Measurements from ENCODE around the gene GCC2.
"Not testable (repeated sequence)": the region's sequence is repeated elsewhere in the genome, so short reads cannot be mapped to it uniquely, and the experiment has no call there.

GCC2 gene

DNA sequence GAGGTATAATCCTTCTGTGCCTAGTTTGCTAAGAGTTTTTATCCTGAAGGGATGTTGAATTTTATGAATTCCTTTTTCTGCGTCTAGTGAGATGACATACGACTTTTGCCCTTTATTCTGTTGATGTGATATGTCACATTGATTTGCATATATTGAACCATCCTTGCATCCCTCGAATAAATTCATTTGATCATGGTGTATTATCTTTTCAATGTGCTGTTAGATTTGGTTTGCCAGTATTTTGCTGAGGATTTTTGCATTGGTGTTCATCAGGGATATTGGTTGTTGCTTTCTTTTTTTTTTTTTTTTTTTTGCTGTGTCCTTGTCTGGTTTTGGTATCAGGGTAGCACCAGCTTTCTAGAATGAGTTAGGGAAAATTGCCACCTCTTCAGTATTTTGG is 9.1 kb downstream of the GCC2 start:
- DNase-seq (no peak), ATAC-seq (no peak)
- Mint-ChIP-seq H3K9me3 (peaks cover 23 to 24% of the 10 kb centered on the region in 2 donors), H3K27ac (no peak overlapping the region), H3K4me3 (peak overlapping the region in 1 of 2 donors; percentile 45), H3K27me3 (no peaks in the 10 kb centered on the region), H3K4me1 (peaks cover 55% of the 10 kb centered on the region)

DNA sequence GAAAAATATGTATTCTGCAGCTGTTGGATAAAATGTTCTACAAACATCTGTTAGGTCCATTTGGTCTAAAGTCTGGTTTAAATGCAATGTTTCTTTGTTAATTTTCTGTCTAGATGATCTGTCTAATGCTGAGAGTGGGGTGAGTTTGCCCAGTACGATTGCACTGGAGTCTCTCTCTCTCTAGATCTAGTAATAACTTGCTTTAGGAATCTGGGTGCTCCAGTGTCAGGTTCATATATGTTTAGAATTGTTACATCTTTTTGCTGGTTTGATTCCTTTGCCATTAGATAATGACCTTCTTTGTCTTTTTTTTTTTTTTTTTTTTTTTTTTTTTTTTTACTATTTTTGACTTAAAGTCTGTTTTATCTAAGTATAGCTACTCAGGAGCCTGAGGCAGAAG is 10.4 kb downstream of the GCC2 start:
- Mint-ChIP-seq H3K27me3 (no peaks in the 10 kb centered on the region), H3K9me3 (peaks cover 25 to 27% of the 10 kb centered on the region in 2 donors), H3K4me1 (peaks cover 63% of the 10 kb centered on the region), H3K4me3 (no peak overlapping the region), H3K27ac (no peak overlapping the region)
- no peak for DNase-seq
- ATAC-seq = no peak

DNA sequence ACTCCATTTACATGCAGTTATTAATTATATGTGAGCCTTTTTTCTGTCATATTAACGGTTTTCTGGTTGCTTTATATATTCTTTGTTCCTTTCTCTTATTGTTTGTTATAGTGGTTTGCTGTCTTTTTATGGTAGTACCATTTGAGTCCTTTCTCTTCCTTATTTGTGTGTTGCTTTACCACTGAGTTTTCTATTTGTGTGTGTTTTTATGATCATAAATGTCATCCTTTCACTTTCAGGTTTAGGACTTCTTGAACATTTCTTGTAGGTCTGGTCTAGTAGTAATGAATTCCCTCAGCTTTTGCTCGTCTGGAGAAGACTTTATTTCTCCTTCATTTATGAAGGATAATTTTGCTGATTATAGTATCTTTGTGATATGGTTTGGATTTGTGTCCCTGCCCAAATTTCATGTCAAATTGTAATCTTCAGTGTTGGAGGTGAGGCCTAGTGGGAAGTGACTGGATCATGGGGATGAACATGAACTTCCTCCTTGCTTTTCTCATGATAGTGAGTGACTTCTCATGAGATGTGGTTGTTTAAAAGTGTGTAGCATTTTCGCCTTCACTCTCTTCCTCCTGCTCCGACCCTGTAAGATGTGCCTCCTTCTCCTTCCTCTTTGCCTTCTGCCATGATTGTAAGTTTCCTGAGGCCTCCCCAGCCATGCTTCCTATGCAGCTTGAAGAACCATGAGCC is 11.5 kb downstream of the GCC2 start:
- Mint-ChIP-seq H3K4me1 (peaks cover 70% of the 10 kb centered on the region), H3K27me3 (no peaks in the 10 kb centered on the region), H3K9me3 (peaks cover 25 to 27% of the 10 kb centered on the region in 2 donors), H3K4me3 (peak overlapping the region in 1 of 2 donors; percentile 1), H3K27ac (peak overlapping the region in 1 of 2 donors; percentile 4)
- DNase-seq (no peak), ATAC-seq (no peak)

DNA sequence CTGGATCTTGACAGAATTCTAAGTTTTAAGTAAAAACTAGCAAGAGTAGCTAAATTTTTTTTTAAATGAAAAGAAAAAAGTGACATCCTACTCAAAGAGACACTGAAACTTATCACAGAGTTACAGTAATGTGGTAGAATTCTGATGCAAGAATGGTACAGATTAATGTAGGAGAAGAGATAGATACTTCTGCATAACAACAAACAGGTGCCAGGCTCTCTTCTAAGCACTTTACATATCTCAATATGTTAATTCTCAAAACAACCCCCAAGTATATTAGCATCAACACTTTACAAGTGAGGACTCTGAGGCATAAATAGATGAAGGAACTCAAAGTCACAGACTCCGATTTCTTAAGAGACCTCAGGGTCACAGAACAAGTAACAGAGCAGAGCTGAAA is 28.1 kb downstream of the GCC2 start:
- Mint-ChIP-seq H3K27me3 (no peaks in the 10 kb centered on the region), H3K9me3 (no peaks in the 10 kb centered on the region), H3K27ac (peak overlapping the region; percentile 48 to 54), H3K4me1 (peaks cover 21% of the 10 kb centered on the region), H3K4me3 (no peak overlapping the region)
- no peak for DNase-seq
- peak; percentile 65 for ATAC-seq

DNA sequence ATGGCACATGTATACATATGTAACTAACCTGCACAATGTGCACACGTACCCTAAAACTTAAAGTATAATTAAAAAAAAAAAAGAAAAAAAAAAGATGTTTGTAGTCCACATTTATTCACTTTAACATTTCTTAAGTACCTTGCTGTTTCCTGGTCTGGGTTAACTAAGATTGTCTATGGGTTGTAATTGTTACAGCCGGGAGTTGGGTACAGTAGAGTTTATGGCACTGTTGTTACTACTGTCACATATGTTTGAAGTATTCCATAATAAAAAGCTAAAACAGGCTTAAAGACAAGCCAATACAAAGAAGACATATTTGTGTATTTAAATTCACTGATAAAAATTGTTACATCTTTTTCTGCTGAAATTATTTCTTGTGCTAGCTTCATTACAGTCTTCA is 36.2 kb downstream of the GCC2 start:
- ATAC-seq (no peak), DNase-seq (no peak)
- no peaks in the 10 kb centered on the region for H3K27me3 Mint-ChIP-seq
- no peak overlapping the region for H3K4me3 Mint-ChIP-seq
- no peaks in the 10 kb centered on the region for H3K4me1 Mint-ChIP-seq
- no peaks in the 10 kb centered on the region for H3K9me3 Mint-ChIP-seq
- peak overlapping the region in 1 of 2 donors; percentile 33 for H3K27ac Mint-ChIP-seq

DNA sequence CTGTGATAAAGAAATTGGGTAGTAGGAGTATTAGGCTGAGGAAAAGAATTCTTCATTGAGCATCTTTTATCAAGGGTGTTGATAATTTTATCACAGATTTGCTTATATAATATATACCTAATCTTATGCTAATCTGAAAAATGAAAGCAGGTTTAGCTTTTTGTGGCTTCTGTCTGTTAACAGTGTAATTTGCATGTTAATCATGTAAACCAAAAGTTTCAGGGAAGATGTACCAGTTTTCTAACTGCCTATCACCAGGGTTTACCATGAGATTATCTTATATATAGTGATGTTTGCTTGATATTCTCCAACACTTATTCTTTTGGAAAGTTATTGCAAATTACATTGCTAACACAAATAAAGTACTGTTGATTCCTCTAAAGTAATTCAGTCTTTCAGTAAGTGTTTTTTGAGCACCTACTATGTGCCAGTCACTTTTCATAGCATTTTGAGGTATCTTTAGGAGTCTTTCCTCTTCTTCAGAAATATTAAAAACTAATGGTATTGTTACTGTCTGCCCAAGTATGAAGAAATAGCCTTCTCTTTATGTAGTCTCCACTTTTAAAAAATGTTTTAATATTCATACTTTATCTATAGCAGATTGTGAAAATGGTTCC is 41.6 kb downstream of the GCC2 start:
- H3K4me1 Mint-ChIP-seq = peaks cover 7% of the 10 kb centered on the region
- no peaks in the 10 kb centered on the region for H3K27me3 Mint-ChIP-seq
- H3K27ac Mint-ChIP-seq = no peak overlapping the region
- H3K9me3 Mint-ChIP-seq = no peaks in the 10 kb centered on the region
- H3K4me3 Mint-ChIP-seq = peak overlapping the region in 1 of 2 donors; percentile 53
- ATAC-seq = no peak
- no peak for DNase-seq

DNA sequence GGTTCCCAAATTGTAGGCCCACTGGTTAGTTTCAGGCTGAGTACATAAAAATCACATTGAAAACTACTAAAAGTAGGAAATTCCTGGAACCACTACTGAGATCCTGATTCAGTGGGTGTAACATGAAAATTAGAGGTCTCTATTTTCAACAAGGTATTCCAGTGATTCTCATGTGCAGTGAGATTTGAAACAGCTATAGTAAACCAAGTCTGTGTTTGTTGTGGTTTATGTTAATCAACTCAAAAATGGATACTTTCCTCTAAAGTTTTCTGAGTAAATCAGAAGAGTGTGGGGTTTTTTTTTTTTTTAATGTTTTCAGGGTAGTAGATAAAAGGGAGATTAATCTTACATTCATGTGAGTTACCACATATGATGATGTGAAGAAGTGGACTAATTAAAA is 42.8 kb downstream of the GCC2 start:
- DNase-seq (no peak), ATAC-seq (no peak)
- H3K4me3 Mint-ChIP-seq = no peak overlapping the region
- peaks cover 7% of the 10 kb centered on the region for H3K4me1 Mint-ChIP-seq
- H3K27me3 Mint-ChIP-seq = no peaks in the 10 kb centered on the region
- no peak overlapping the region for H3K27ac Mint-ChIP-seq
- no peaks in the 10 kb centered on the region for H3K9me3 Mint-ChIP-seq

DNA sequence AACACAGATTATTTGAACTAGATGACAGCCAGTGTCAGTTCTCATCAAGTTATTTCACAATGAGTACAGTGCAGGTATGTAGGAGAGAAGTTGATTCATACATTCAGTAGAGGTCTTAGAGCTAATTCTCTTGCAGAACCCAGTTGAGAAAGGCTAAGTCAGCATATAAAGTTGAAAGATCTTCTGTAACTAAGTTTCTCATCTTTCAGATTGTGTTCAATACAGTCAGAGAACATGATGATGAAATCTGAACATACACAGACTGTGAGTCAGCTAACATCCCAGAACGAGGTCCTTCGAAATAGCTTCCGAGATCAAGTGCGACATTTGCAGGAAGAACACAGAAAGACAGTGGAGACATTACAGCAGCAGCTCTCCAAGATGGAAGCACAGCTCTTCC is 43.4 kb downstream of the GCC2 start:
- Mint-ChIP-seq H3K27ac (no peak overlapping the region), H3K4me1 (peaks cover 7% of the 10 kb centered on the region), H3K9me3 (no peaks in the 10 kb centered on the region), H3K4me3 (no peak overlapping the region), H3K27me3 (no peaks in the 10 kb centered on the region)
- no peak for DNase-seq
- ATAC-seq = no peak

DNA sequence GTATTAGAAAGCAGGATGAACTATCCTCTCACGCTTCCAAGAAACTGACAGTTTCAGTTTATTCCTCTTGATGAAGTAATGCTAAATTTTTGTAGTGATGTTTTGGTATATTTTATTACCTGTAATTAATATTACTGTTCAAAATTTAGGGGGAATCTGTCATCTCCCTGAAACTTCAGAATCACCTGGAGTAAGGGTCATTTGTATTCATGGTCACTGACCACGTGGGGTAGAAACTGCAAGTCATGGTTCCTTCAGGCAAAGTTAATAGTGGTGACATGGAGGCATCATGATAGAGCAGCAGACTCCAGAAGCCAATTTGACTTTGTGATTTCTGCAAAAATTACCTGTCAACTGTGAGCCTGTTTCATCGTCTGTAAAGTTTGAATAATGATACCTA is 47.2 kb downstream of the GCC2 start:
- not testable (repeated sequence) for H3K9me3 Mint-ChIP-seq, DNase-seq, H3K4me1 Mint-ChIP-seq, H3K27ac Mint-ChIP-seq, ATAC-seq, H3K27me3 Mint-ChIP-seq, H3K4me3 Mint-ChIP-seq

DNA sequence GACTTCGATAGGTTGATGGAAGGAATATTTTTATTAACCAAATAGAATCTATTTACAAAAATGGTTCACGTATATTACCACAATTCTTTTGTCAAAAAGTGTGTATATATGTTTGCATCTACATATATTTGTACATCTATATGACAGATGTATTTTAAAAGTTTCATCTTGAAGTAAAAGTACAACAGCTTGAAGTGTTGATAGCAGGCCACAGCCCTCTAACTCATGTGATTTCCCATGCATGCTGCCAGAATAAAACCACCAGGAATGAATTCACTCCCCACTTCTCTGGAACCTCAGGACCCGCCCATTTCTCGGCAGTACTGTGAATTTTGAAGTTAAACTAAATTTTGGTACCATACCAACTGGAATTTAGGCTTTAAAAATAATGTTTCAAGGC is 58.6 kb downstream of the GCC2 start:
- peak overlapping the region in 1 of 2 donors; percentile 40 for H3K27ac Mint-ChIP-seq
- DNase-seq, H3K4me3 Mint-ChIP-seq, H3K27me3 Mint-ChIP-seq, H3K4me1 Mint-ChIP-seq, H3K9me3 Mint-ChIP-seq, ATAC-seq: not testable (repeated sequence)

DNA sequence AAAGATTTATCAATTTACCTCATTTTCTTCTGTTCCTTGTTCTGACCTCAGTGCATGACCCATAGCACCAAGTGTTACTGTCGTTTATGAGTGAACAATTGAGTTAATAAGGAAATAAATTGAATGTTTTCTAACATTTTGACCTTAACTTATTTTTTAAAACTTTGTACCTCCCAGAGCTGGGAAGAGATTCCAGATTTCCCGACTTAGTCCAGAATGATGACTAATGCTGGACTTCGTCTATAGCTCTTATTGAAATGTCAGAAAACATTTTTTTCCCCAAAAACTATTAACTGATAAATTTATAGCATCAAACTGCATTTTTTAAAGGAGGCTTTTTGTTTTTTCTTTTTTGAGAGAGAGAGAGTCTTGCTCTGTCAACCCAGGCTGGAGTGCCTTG is 63.4 kb downstream of the GCC2 start:
- H3K27ac Mint-ChIP-seq, H3K4me3 Mint-ChIP-seq, H3K27me3 Mint-ChIP-seq, H3K9me3 Mint-ChIP-seq, H3K4me1 Mint-ChIP-seq, DNase-seq, ATAC-seq: not testable (repeated sequence)

DNA sequence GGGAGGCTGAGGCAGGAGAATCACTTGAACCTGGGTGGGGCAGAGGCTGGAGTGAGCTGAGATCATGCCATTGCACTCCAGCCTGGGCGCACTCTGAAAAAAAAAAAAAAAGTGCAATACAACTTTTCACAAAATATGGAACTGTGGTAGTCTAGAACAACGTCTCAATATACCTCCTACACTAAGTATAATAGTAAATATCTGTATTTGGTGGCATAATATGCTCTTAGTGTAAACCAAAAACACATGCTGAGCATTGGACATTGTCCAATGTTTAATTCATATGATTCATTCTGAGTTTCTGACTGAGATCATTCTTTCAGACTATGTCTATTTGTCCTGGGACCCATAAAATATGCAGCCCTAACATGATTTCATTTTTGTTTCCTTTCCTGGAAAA is 65.5 kb downstream of the GCC2 start:
- not testable (repeated sequence) for ATAC-seq, H3K4me3 Mint-ChIP-seq, DNase-seq, H3K27me3 Mint-ChIP-seq, H3K4me1 Mint-ChIP-seq, H3K27ac Mint-ChIP-seq
- peaks cover 8 to 11% of the 10 kb centered on the region in 2 donors for H3K9me3 Mint-ChIP-seq

DNA sequence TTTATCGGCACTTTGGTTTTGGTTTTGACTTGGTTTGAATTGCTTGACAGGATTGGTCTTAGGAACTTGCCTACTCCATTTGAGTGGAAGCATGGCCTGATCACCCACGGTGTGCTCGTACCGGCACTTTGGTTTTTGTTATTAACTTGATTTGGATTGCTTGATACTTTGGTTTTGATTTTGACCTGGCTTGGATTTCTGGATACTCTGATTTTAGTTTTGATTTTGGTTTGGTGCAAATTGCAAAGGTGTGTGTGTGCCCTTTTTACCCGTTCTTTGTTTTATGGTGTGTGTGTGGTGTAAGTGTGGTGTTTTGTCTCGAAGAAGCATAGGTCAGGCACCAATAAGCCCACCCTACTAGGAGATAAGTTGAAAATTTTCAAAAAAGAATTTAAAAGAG is 75.7 kb downstream of the GCC2 start:
- not testable (repeated sequence) for H3K27me3 Mint-ChIP-seq, H3K4me3 Mint-ChIP-seq, ATAC-seq, DNase-seq, H3K4me1 Mint-ChIP-seq, H3K27ac Mint-ChIP-seq, H3K9me3 Mint-ChIP-seq

DNA sequence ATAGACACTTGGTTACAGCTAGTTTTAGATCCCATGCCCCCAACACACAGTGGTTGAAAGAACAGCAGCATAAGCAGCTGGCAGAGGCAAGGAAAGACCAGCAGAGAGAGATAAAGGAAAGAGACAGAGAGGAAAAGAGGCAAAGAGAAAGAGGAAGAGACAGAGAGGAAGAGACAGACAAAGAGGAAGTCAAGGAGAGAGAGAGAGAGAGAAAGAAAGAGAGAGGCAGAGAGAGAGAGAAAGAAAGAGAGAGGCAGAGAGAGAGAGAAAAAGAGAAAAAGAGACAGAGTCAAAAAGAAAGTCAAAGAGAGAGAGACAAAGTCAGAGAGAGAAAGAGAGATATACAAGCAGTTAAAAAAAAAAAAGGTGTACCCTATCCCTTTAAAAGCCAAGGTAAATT is 76.3 kb downstream of the GCC2 start:
- H3K4me3 Mint-ChIP-seq, H3K27me3 Mint-ChIP-seq, H3K4me1 Mint-ChIP-seq, ATAC-seq, H3K9me3 Mint-ChIP-seq, H3K27ac Mint-ChIP-seq, DNase-seq: not testable (repeated sequence)

DNA sequence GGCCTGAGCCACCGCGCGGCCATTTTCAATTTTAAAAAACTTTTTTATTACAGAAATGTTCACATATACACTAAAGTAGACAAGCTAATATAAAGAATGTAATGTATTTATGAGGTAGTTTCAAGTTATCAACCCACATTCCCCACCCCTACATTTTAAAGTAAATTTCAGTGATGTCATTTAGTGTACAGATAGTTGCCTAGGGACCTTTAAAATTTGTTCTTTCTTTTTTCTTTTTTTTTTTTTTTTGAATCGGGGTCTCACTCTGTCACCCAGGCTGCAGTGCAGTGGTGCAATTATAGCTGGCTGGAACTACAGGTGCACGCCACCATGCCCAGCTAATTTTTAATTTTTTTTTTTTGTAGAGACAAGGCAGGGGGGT is 82.7 kb downstream of the GCC2 start:
- Mint-ChIP-seq H3K27me3 (no peaks in the 10 kb centered on the region), H3K4me3 (peak overlapping the region in 1 of 2 donors; percentile 73)
- ATAC-seq = no peak

DNA sequence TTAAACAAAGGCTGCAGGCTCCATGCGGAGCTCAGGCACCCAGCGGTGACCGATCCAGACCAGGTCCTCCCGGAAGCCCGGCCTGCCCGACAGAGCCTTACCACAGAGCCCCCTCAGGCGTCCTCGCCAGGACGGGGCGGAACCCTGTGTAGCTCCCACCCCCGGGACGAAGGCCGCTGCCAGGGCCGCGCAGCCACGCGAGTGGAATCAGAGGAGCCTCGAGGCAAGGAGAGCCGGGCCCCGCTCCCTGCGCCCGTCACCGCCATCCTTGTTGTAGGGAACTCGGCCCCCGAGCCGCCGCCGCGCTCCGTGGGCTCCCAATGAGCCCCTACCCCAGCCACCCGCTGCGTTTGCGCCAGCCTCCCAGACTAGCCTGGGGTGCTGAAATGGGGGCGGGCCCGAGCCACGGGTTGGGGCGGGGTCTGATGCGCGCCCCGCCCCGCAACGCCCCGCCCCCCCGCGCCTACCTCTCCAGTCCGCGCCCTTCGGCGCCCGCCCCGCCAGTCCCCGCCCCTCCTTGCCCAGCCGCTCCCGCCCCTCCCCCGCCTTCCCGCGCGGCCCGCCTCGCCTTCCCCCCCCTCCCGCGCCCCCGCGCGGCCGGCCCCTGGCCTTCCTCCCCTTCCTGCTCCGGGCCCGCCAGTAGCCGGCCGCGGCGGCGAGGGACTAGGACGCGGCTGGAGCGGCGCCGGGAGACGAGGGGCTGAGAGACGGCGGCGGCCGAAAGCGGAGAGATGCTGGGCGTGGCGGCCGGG is 85.0 kb downstream of the GCC2 start, which contains the start of gene LIMS1:
LIMS1 (plus strand) TSS at position 639 of the 752 bp plus-strand sequence; CDS start at position 732, 93 bp downstream.
- Mint-ChIP-seq H3K27me3 (no peaks in the 10 kb centered on the region), H3K9me3 (no peaks in the 10 kb centered on the region), H3K4me3 (peak within 1 kb of the TSS; percentile 84 to 86), H3K27ac (peak within 1 kb of the TSS; percentile 90 to 92), H3K4me1 (peaks cover 45% of the 10 kb centered on the region)
- DNase-seq (peak; percentile 79 to 84), ATAC-seq (peak; percentile 91)

More for the DNA sequence above, 82.7 kb downstream of the GCC2 start:
- peaks cover 31% of the 10 kb centered on the region for H3K4me1 Mint-ChIP-seq
- no peaks in the 10 kb centered on the region for H3K9me3 Mint-ChIP-seq
- H3K27ac Mint-ChIP-seq = no peak overlapping the region
- no peak for DNase-seq
